NB4 (cell line): ENCODE data around the gene PHOX2A.

Source experiments
- CTCF ChIP-seq: IDR thresholded peaks from one replicate; pipeline ENCODE4 v1.5.1; 2012; ENCODE audit warnings: low read depth, low read length
- MAX ChIP-seq: IDR thresholded peaks from 2 replicates; pipeline ENCODE4 v1.6.1; 2011; ENCODE audit warnings: low read depth, low read length
- MYC ChIP-seq: IDR thresholded peaks from 2 replicates; pipeline ENCODE4 v1.6.1; 2011; ENCODE audit warnings: low read depth, low read length
- POLR2A ChIP-seq: IDR thresholded peaks from 2 replicates; pipeline ENCODE4 v1.6.1; 2011; ENCODE audit warnings: mild to moderate bottlenecking; ENCODE audit not compliant: insufficient read length; ENCODE audit errors: extremely low read depth

DNA sequence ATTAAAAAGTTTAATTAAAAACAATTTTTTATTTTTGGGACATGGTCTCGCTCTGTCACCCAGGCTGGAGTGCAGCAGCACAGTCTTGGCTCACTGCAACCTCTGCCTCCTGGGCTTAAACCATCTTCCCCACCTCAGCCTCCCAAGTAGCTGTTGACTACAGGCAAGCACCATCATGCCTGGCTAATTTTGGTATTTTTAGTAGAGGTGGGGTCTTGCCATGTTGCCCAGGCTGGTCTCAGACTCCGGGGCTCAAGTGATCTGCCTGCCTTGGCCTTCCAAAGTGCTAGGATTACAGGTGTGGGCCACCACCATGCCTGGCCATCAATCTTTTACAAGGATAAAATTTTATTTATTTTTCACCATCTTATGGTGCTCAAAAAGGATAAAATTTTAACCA is 43.3 kb upstream of the PHOX2A start:
- TF ChIP-seq CTCF, result no peak
- no peak for TF ChIP-seq POLR2A
- no peak for TF ChIP-seq MYC
- TF ChIP-seq MAX, result no peak
